Neuronal stem cell (in vitro differentiated cells): ENCODE measurements around the gene GUCD1.

Source experiments
- DNase-seq: peaks from one replicate; pipeline ENCODE4 v3.0.0-alpha.2; 2013; ENCODE audit warnings: low spot score
- H2AFZ ChIP-seq: one replicate; pipeline ENCODE4 v1.6.1; 2013; ENCODE audit warnings: mild to moderate bottlenecking, low read length, inconsistent platforms
- H2AK5ac ChIP-seq: 2 replicates; pipeline ENCODE4 v1.6.1; 2013; ENCODE audit warnings: low read depth, mild to moderate bottlenecking, inconsistent platforms, low read length, moderate library complexity, mixed read lengths
- H2BK120ac ChIP-seq: 2 replicates; pipeline ENCODE4 v1.6.1; 2013; ENCODE audit warnings: low read depth, mild to moderate bottlenecking, inconsistent platforms, low read length, moderate library complexity, mixed read lengths
- H2BK12ac ChIP-seq: one replicate; pipeline ENCODE4 v1.6.1; 2013; ENCODE audit warnings: low read length, inconsistent platforms
- H2BK15ac ChIP-seq: 2 replicates; pipeline ENCODE4 v1.6.1; 2013; ENCODE audit warnings: mild to moderate bottlenecking, low read length, inconsistent platforms, mixed read lengths
- H2BK5ac ChIP-seq: one replicate; pipeline ENCODE4 v1.6.1; 2013; ENCODE audit warnings: inconsistent platforms, mild to moderate bottlenecking, low read length, moderate library complexity
- H3K14ac ChIP-seq: one replicate; pipeline ENCODE4 v1.6.1; 2013; ENCODE audit warnings: low read length, inconsistent platforms
- H3K18ac ChIP-seq: 2 replicates; pipeline ENCODE4 v1.6.1; 2013; ENCODE audit warnings: low read length, inconsistent platforms
- H3K23ac ChIP-seq: 2 replicates; pipeline ENCODE4 v1.6.1; 2013; ENCODE audit warnings: low read depth, mild to moderate bottlenecking, mixed read lengths, low read length, inconsistent platforms; ENCODE audit not compliant: poor library complexity
- H3K27ac ChIP-seq: replicated peaks from 3 replicates; pipeline ENCODE4 v1.5.1; 2013; ENCODE audit warnings: low read length, inconsistent platforms
- H3K27me3 ChIP-seq, 3 experiments: 2 replicates each; pipeline ENCODE4 v1.6.1; 2013; ENCODE audit warnings: low read length in 3 of 3, mild to moderate bottlenecking in 2 of 3, inconsistent platforms in 1 of 3, low read depth in 1 of 3, mixed read lengths in 1 of 3, moderate library complexity in 1 of 3; ENCODE audit not compliant: control insufficient read depth in 3 of 3, insufficient read depth in 3 of 3
- H3K36me3 ChIP-seq, 2 donors: replicated peaks in 1 of 2; 2 replicates each; pipeline ENCODE4 v1.6.1; 2013; ENCODE audit warnings: low read length in 2 of 2; ENCODE audit not compliant: control insufficient read depth in 2 of 2, insufficient read depth in 2 of 2
- H3K4ac ChIP-seq: 2 replicates; pipeline ENCODE4 v1.6.1; 2013; ENCODE audit warnings: inconsistent platforms, mild to moderate bottlenecking, low read length, moderate library complexity
- H3K4me1 ChIP-seq, 2 donors: 1 replicate in 1 of 2; 2 replicates in 1 of 2; pipeline ENCODE4 v1.6.1; 2013; ENCODE audit warnings: low read length in 2 of 2, low read depth in 1 of 2; ENCODE audit not compliant: control insufficient read depth in 2 of 2, insufficient read depth in 1 of 2
- H3K4me2 ChIP-seq: one replicate; pipeline ENCODE4 v1.6.1; 2013; ENCODE audit warnings: mild to moderate bottlenecking, low read length, inconsistent platforms; ENCODE audit not compliant: insufficient read depth, poor library complexity, severe bottlenecking
- H3K4me3 ChIP-seq, 2 donors: 2 replicates each; pipeline ENCODE4 v1.5.1; 2013; ENCODE audit warnings: low read length in 2 of 2, mild to moderate bottlenecking in 2 of 2, inconsistent platforms in 1 of 2, moderate library complexity in 1 of 2
- H3K79me1 ChIP-seq: one replicate; pipeline ENCODE4 v1.6.1; 2013; ENCODE audit warnings: low read depth, mild to moderate bottlenecking, inconsistent platforms, low read length, moderate library complexity
- H3K9ac ChIP-seq: one replicate; pipeline ENCODE4 v1.6.1; 2013; ENCODE audit warnings: mild to moderate bottlenecking, low read depth, low read length, inconsistent platforms; ENCODE audit not compliant: poor library complexity
- H3K9me3 ChIP-seq, 2 donors: replicated peaks in 1 of 2; 2 replicates each; pipeline versions ENCODE3 to v1.6.1; 2013; ENCODE audit warnings: low read length in 2 of 2, mild to moderate bottlenecking in 2 of 2, inconsistent platforms in 1 of 2, low read depth in 1 of 2, mixed read lengths in 1 of 2, moderate library complexity in 1 of 2; ENCODE audit not compliant: control insufficient read depth in 2 of 2, insufficient read depth in 1 of 2
- H4K8ac ChIP-seq: one replicate; pipeline ENCODE4 v1.6.1; 2013; ENCODE audit warnings: low read depth, mild to moderate bottlenecking, inconsistent platforms, low read length, moderate library complexity
- H4K91ac ChIP-seq: one replicate; pipeline ENCODE4 v1.6.1; 2013; ENCODE audit warnings: low read length, low read depth, mild to moderate bottlenecking, inconsistent platforms; ENCODE audit not compliant: poor library complexity
- WGBS, 2 donors: extraction: QIAGEN DNeasy Blood & Tissue Kit; methylation state at CpG; one replicate each; pipeline ENCODE4 v1.1.7; 2013; ENCODE audit warnings: missing lambda C conversion rate in 2 of 2, mixed read lengths in 1 of 2; ENCODE audit not compliant: insufficient read length in 2 of 2, insufficient replicate concordance in 1 of 2; ENCODE audit errors: extremely low coverage in 2 of 2; 5-methylcytosine and 5-hydroxymethylcytosine counted together

Gene GUCD1

GRCh38 chr22:24541681-24542515 is 13.0 kb downstream of the GUCD1 start:
- no peaks in the 10 kb centered on the region for H3K27me3 ChIP-seq
- no peak overlapping the region for H2AK5ac ChIP-seq
- no peak overlapping the region for H3K4me2 ChIP-seq
- no peak overlapping the region for H3K23ac ChIP-seq
- no peak overlapping the region for H3K4ac ChIP-seq
- no CpG with 5 or more reads among the region's 6 CpGs for WGBS, 2 donors
- no peak overlapping the region for H2AFZ ChIP-seq
- no peak overlapping the region for H3K14ac ChIP-seq
- no peak overlapping the region for H3K18ac ChIP-seq
- no peak overlapping the region for H4K8ac ChIP-seq
- H2BK5ac ChIP-seq: no peak overlapping the region
- H3K27ac ChIP-seq: no peak overlapping the region
- H4K91ac ChIP-seq: no peak overlapping the region
- H3K36me3 ChIP-seq: peaks cover 46 to 63% of the 10 kb centered on the region in 2 donors
- H3K4me1 ChIP-seq: no peaks in the 10 kb centered on the region
- H3K9ac ChIP-seq: no peak overlapping the region
- no peak for DNase-seq
- peaks cover 0 to 2% of the 10 kb centered on the region in 2 donors for H3K9me3 ChIP-seq
- H3K4me3 ChIP-seq: no peak overlapping the region
- H2BK15ac ChIP-seq: no peak overlapping the region
- H3K79me1 ChIP-seq: peaks cover 2% of the 10 kb centered on the region
- no peak overlapping the region for H2BK120ac ChIP-seq
- no peak overlapping the region for H2BK12ac ChIP-seq

DNA sequence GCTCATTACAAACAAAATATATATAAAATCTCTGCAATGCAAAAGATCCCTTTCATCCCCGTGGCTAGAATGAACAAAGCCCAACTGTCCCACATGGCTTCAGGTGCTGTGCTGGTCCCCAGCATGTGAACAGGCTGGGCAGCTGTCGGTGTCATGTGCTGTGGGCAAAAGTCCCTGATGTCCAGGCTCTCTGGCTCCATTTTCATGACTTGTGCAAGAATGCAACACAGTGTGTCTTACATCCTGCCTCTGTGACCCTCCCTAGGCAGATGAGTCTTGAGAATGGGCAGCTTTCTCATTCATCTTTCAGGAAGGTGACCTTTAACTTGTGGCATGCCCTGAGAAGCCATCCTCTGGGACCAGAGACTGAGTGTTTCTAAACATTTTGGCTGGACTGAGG is 14.5 kb downstream of the GUCD1 start:
- H3K79me1 ChIP-seq: no peaks in the 10 kb centered on the region

GRCh38 chr22:24536089-24536488 is 18.8 kb downstream of the GUCD1 start:
- no peak overlapping the region for H3K18ac ChIP-seq
- no peak overlapping the region for H3K27ac ChIP-seq
- no peak overlapping the region for H3K9ac ChIP-seq
- no CpG with 5 or more reads among the region's 3 CpGs for WGBS, 2 donors
- H3K4me3 ChIP-seq: no peak overlapping the region
- H3K14ac ChIP-seq: no peak overlapping the region
- H2BK12ac ChIP-seq: no peak overlapping the region
- no peak overlapping the region for H4K8ac ChIP-seq
- peaks cover 2% of the 10 kb centered on the region for H3K79me1 ChIP-seq
- no peak overlapping the region for H2AK5ac ChIP-seq
- no peak overlapping the region for H2AFZ ChIP-seq
- no peaks in the 10 kb centered on the region for H3K27me3 ChIP-seq
- H3K36me3 ChIP-seq: peaks cover 10 to 14% of the 10 kb centered on the region in 2 donors
- H4K91ac ChIP-seq: no peak overlapping the region
- no peak overlapping the region for H2BK120ac ChIP-seq
- H2BK15ac ChIP-seq: no peak overlapping the region
- no peak overlapping the region for H3K4me2 ChIP-seq
- no peak overlapping the region for H2BK5ac ChIP-seq
- H3K9me3 ChIP-seq: no peaks in the 10 kb centered on the region
- no peak for DNase-seq
- no peak overlapping the region for H3K4ac ChIP-seq
- H3K4me1 ChIP-seq: peaks cover 0 to 2% of the 10 kb centered on the region in 2 donors
- no peak overlapping the region for H3K23ac ChIP-seq

More for the DNA sequence above, 14.5 kb downstream of the GUCD1 start:
- no peak overlapping the region for H2BK15ac ChIP-seq
- no peak overlapping the region for H3K23ac ChIP-seq
- H3K4me1 ChIP-seq: no peaks in the 10 kb centered on the region
- DNase-seq: no peak
- no peaks in the 10 kb centered on the region for H3K27me3 ChIP-seq
- no peak overlapping the region for H2AK5ac ChIP-seq
- H2BK120ac ChIP-seq: no peak overlapping the region
- H3K14ac ChIP-seq: no peak overlapping the region
- peaks cover 40 to 56% of the 10 kb centered on the region in 2 donors for H3K36me3 ChIP-seq
- no peak overlapping the region for H3K4me2 ChIP-seq
- WGBS, 2 donors: no CpG with 5 or more reads among the region's 2 CpGs
- no peak overlapping the region for H3K18ac ChIP-seq
- H3K27ac ChIP-seq: no peak overlapping the region
- H2BK5ac ChIP-seq: no peak overlapping the region
- no peak overlapping the region for H2BK12ac ChIP-seq
- H4K8ac ChIP-seq: no peak overlapping the region
- H3K4ac ChIP-seq: no peak overlapping the region
- no peak overlapping the region for H3K4me3 ChIP-seq
- no peak overlapping the region for H2AFZ ChIP-seq
- no peak overlapping the region for H3K9ac ChIP-seq
- no peak overlapping the region for H4K91ac ChIP-seq
- no peaks in the 10 kb centered on the region for H3K9me3 ChIP-seq

DNA sequence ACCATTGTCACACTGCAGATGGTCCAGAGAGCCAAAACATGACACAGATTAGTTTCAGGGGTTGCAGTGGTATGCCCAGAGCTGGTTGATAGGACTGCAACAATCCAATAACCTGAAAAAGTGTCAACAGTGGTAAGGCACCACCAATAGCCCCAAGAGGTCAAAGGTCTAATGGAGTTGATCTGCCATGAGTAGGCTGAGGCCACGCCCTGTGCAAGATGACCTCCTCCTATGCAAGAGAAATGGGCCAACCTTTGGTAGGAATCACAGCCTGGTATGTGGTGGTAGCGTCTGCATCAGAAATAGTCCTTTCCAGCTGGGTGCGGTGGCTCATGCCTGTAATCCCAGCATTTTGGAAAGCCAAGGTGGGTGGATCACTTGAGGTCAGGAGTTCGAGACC is 19.6 kb downstream of the GUCD1 start:
- WGBS, 2 donors: no CpG with 5 or more reads among the region's 4 CpGs
- H3K79me1 ChIP-seq: peaks cover 2% of the 10 kb centered on the region
- H3K36me3 ChIP-seq: peaks cover 3 to 7% of the 10 kb centered on the region in 2 donors
- H3K23ac ChIP-seq: no peak overlapping the region
- DNase-seq: no peak
- H3K4ac ChIP-seq: no peak overlapping the region
- H2BK5ac ChIP-seq: no peak overlapping the region
- H3K14ac ChIP-seq: no peak overlapping the region
- H3K27ac ChIP-seq: no peak overlapping the region
- no peaks in the 10 kb centered on the region for H3K9me3 ChIP-seq
- no peak overlapping the region for H2AFZ ChIP-seq
- H2AK5ac ChIP-seq: no peak overlapping the region
- no peak overlapping the region for H4K8ac ChIP-seq
- no peak overlapping the region for H4K91ac ChIP-seq
- H2BK120ac ChIP-seq: no peak overlapping the region
- no peak overlapping the region for H3K18ac ChIP-seq
- no peak overlapping the region for H2BK15ac ChIP-seq
- H3K27me3 ChIP-seq: no peaks in the 10 kb centered on the region
- H3K4me3 ChIP-seq: no peak overlapping the region
- H2BK12ac ChIP-seq: no peak overlapping the region
- peaks cover 0 to 2% of the 10 kb centered on the region in 2 donors for H3K4me1 ChIP-seq
- peak overlapping the region; percentile 70 for H3K9ac ChIP-seq
- H3K4me2 ChIP-seq: no peak overlapping the region
